H1 (cell line): ENCODE measurements around the gene SPAG5. TPM values are rescaled to one million over a fixed set of nuclear protein-coding genes. Genes with fewer than 3 reads are reported as not detected.

Experiments used
- CHD7 ChIP-seq: fragments of 300-600 bp; sonication (generic); IDR thresholded peaks from 2 replicates; pipeline ENCODE4 v1.7.1; 2012; ENCODE audit warnings: low read length, moderate library complexity, mild to moderate bottlenecking, inconsistent platforms; ENCODE audit not compliant: insufficient replicate concordance
- polyA plus RNA-seq, 7 experiments: library from polyadenylated mRNA; depleted of rRNA in 3 of 7; stranded (reverse) in 5 of 7; unstranded in 2 of 7; fragments of >200 nt in 5 of 7; fragments of 200-250 nt in 2 of 7; gene quantifications; 1 replicate in 5 of 7; 2 replicates in 1 of 7; 4 replicates in 1 of 7; pipeline versions ENCODE4 v1.2.1 to v1.2.3, GENCODE V29; 2011 to 2013; ENCODE audit warnings: missing spikeins in 2 of 7, mixed read lengths in 2 of 7
- total RNA-seq: library from RNA; stranded (reverse); fragmentation: NEBNext Ultra II Directional; extraction: Animal tissue kit (Norgen Biotek cat#: 25700); gene quantifications from 2 replicates; pipeline ENCODE4 v1.2.1, GENCODE V29; 2021

SPAG5 gene
- total and polyA plus RNA-seq, 2 of the 8 experiments (the other 6 are each of a cell fraction or from before 2014, with no cell fraction given) = 57.1 to 129 TPM

GRCh38 chr17:28618464-28618863, 19.6 kb upstream of the SPAG5 start (continued):
- TF ChIP-seq CHD7 = no peak
